AG04450 (cell line): ENCODE data around the gene AK4. TPM values are rescaled to one million over a fixed set of nuclear protein-coding genes. Genes with fewer than 3 reads are reported as not detected.

ENCODE experiments used
- CTCF ChIA-PET: fragments of 300-600, 350-600 bp; formaldehyde crosslinking; extraction: SDS; loops from one replicate; lab custom pipeline; 2022; ENCODE audit warnings: antibody characterized with exemption, inconsistent platforms; lab: Charles Lee
- POLR2A ChIA-PET: fragments of 350-600 bp; formaldehyde crosslinking; extraction: SDS; loops from one replicate; lab custom pipeline; 2021; ENCODE audit warnings: antibody characterized with exemption, inconsistent platforms; lab: Yijun Ruan, JAX
- DNase-seq: peaks from one replicate; pipeline ENCODE4 v3.0.0-alpha.2; 2011; ENCODE audit warnings: low read depth, low spot score
- H3K27ac ChIP-seq: one replicate; pipeline ENCODE4 v1.5.1; 2012; ENCODE audit warnings: low read depth, low read length, control low read depth
- H3K27me3 ChIP-seq: one replicate; pipeline ENCODE4 v1.6.0; 2012; ENCODE audit warnings: low read length; ENCODE audit not compliant: control insufficient read depth, insufficient read depth
- H3K4me3 ChIP-seq: 2 replicates; pipeline ENCODE4 v1.5.1; 2011; ENCODE audit warnings: mild to moderate bottlenecking, low read depth, low read length, control low read depth
- H3K9me3 ChIP-seq: 2 replicates; pipeline ENCODE4 v1.5.1; 2012; ENCODE audit warnings: low read length; ENCODE audit not compliant: control insufficient read depth, insufficient read depth
- CTCF ChIP-seq: IDR thresholded peaks from 2 replicates; pipeline ENCODE4 v1.5.1; 2011; ENCODE audit warnings: low read depth, low read length, control low read depth, inconsistent platforms
- polyA plus RNA-seq: library from polyadenylated mRNA; depleted of rRNA; stranded (reverse); fragments of >200 nt; gene quantifications from 2 replicates; pipeline ENCODE4 v1.2.3, GENCODE V29; 2011; rRNA removed
- small RNA-seq: library from RNA; depleted of rRNA; stranded (forward); fragments of <200 nt; gene quantifications from one replicate; pipeline ENCODE3, GENCODE V24; 2012; ENCODE audit warnings: low read depth; ENCODE audit not compliant: insufficient read length

AK4 gene
- polyA plus RNA-seq, 1 experiment, result 0.78 TPM

- Histone ChIP-seq H3K27me3 (peaks cover 7% of the 10 kb centered on the region), H3K4me3 (no peak overlapping the region), H3K9me3 (no peaks in the 10 kb centered on the region), H3K27ac (no peak overlapping the region)
- DNase-seq, result no peak
- TF ChIP-seq CTCF, result no peak
- POLR2A ChIA-PET, result no interaction called here
- CTCF ChIA-PET, result no interaction called here
Measured at GRCh38 chr1:65278376-65279069, 130.5 kb downstream of the AK4 start.

GRCh38 chr1:65279070-65279779 is 131.2 kb downstream of the AK4 start:
- H3K27ac ChIP-seq, result no peak overlapping the region
- CTCF ChIA-PET, result no interaction called here
- no peak overlapping the region for H3K4me3 ChIP-seq

More at GRCh38 chr1:65279070-65279779, 131.2 kb downstream of the AK4 start:
- POLR2A ChIA-PET, result no interaction called here
- peaks cover 7% of the 10 kb centered on the region for H3K27me3 ChIP-seq
- no peak for DNase-seq
- H3K9me3 ChIP-seq, result no peaks in the 10 kb centered on the region
- no peak for TF ChIP-seq CTCF

Small RNAs within 50 kb of the gene (small RNA-seq; reads per million reads assigned to genes)
- gene RPS29P7, result not detected

Other genes starting within 250 kb of the AK4 start
- gene JAK1, start 181.7 kb upstream of the AK4 start, polyA plus RNA-seq, result 129 and 141 TPM in 2 replicates
- gene DNAJC6, start 161.3 kb downstream of the AK4 start, polyA plus RNA-seq, result 0.09 TPM in 1 of 2 replicates, not detected in the other